Testis (tissue), 3 donors: ENCODE data around the gene TMEM120A. TPM values are rescaled to one million over a fixed set of nuclear protein-coding genes. Genes with fewer than 3 reads are reported as not detected.

Experiments used
- DNase-seq: peaks from one replicate; pipeline ENCODE4 v3.0.0-alpha.2; 2019
- H3K27ac ChIP-seq, 2 donors: fragments of 200-600 bp; sonication (generic); one replicate each; pipeline ENCODE4 v1.5.1; 2019
- H3K27me3 ChIP-seq: fragments of 200-600 bp; sonication (generic); one replicate; pipeline ENCODE4 v1.5.1; 2019
- H3K36me3 ChIP-seq: fragments of 200-600 bp; sonication (generic); one replicate; pipeline ENCODE4 v1.5.1; 2017; ENCODE audit warnings: low read depth; ENCODE audit errors: missing control alignments
- H3K4me1 ChIP-seq: fragments of 200-600 bp; sonication (generic); one replicate; pipeline ENCODE4 v1.5.1; 2019
- H3K4me3 ChIP-seq, 2 donors: fragments of 200-600 bp; sonication (generic); one replicate each; pipeline ENCODE4 v1.5.1; 2017 to 2019
- H3K9me3 ChIP-seq: fragments of 200-600 bp; sonication (generic); one replicate; pipeline ENCODE4 v1.5.1; 2017
- CTCF ChIP-seq, 3 experiments: fragments of 450-650 bp in 2 of 3; fragments of 200-600 bp in 1 of 3; sonication (generic) in 1 of 3; IDR thresholded peaks; one replicate each; pipeline ENCODE4 v1.5.1; 2016 to 2019; ENCODE audit warnings: antibody characterized with exemption in 3 of 3, mild to moderate bottlenecking in 2 of 3, moderate library complexity in 1 of 3
- POLR2A ChIP-seq: fragments of 450-650 bp; IDR thresholded peaks from one replicate; pipeline ENCODE4 v1.6.1; 2017; ENCODE audit warnings: antibody characterized with exemption, mild to moderate bottlenecking, moderate library complexity
- WGBS, 2 donors: methylation state at CpG; one replicate each; pipeline ENCODE4 v1.1.5; 2018; 5-methylcytosine and 5-hydroxymethylcytosine counted together
- intact Hi-C: fragments of 100-400 bp; cut with DNase I; formaldehyde crosslinking; loops from one replicate; pipeline ENCODE4 v1.15.1; 2023; ENCODE audit warnings: low total_unique reads
- polyA plus RNA-seq: library from polyadenylated mRNA; stranded (reverse); fragments of 350-450 nt; fragmentation: Illumina TruSeq; extraction: RNeasy Lipid Tissue Mini Kit (QIAGEN cat#74804); gene quantifications from one replicate; pipeline ENCODE4 v1.2.3, GENCODE V29; 2014; ENCODE audit warnings: low read depth, low replicate concordance; ENCODE audit not compliant: insufficient read depth
- total RNA-seq, 2 donors: library from RNA; depleted of rRNA; stranded (reverse); fragments of >200 nt; gene quantifications; one replicate each; pipeline ENCODE4 v1.2.3, GENCODE V29; 2016

TMEM120A gene
- total and polyA plus RNA-seq, 3 donors from 2014 or later = 85.9 to 270 (median 150) TPM

GRCh38 chr7:75987026-75987804 is 7.2 kb downstream of the TMEM120A start:
- 87 to 90% methylated on average over 21 to 29 of the region's 32 CpGs for WGBS, 2 donors
- intact Hi-C loops = no loop called here
- no peak for DNase-seq
- Histone ChIP-seq H3K4me3 (no peak overlapping the region), H3K4me1 (peaks cover 43% of the 10 kb centered on the region), H3K27ac (no peak overlapping the region), H3K27me3 (no peaks in the 10 kb centered on the region), H3K9me3 (no peaks in the 10 kb centered on the region), H3K36me3 (no peaks in the 10 kb centered on the region)
- TF ChIP-seq CTCF (IDR thresholded peaks at IDR 0.05) = no peak
- no peak for TF ChIP-seq POLR2A

- TF ChIP-seq POLR2A (no peak), CTCF (IDR thresholded peaks at IDR 0.05) (no peak)
- Histone ChIP-seq H3K4me1 (peaks cover 33% of the 10 kb centered on the region), H3K27me3 (no peaks in the 10 kb centered on the region), H3K36me3 (no peaks in the 10 kb centered on the region), H3K4me3 (no peak overlapping the region), H3K9me3 (no peaks in the 10 kb centered on the region), H3K27ac (peak overlapping the region; percentile 39)
- intact Hi-C loops = no loop called here
- no peak for DNase-seq
- 79 to 85% methylated on average over 10 to 20 of the region's 20 CpGs for WGBS, 2 donors
These were observed 8.1 kb downstream of the TMEM120A start for GRCh38 chr7:75986147-75986781.

DNA sequence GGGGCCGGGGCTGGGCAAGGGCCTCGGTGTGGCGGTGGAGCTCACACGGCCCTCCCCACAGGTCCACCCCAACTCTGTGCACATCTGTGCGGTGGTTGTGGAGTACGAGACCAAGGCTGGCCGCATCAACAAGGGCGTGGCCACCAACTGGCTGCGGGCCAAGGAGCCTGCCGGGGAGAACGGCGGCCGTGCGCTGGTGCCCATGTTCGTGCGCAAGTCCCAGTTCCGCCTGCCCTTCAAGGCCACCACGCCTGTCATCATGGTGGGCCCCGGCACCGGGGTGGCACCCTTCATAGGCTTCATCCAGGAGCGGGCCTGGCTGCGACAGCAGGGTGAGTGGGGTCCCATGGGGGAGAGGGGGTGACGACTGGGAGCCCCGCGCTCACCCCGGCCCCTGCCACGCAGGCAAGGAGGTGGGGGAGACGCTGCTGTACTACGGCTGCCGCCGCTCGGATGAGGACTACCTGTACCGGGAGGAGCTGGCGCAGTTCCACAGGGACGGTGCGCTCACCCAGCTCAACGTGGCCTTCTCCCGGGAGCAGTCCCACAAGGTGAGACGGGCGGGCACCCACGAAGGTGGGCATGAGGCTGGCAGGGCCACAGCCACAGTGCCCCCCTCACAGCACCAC is 8.8 kb downstream of the TMEM120A start:
- Histone ChIP-seq H3K27me3 (no peaks in the 10 kb centered on the region), H3K4me3 (no peak overlapping the region), H3K9me3 (no peaks in the 10 kb centered on the region), H3K36me3 (no peaks in the 10 kb centered on the region), H3K4me1 (peaks cover 28% of the 10 kb centered on the region), H3K27ac (peak overlapping the region; percentile 36 to 39)
- peak; percentile 86 for DNase-seq
- 40 to 46% methylated on average over 1 to 37 of the region's 41 CpGs for WGBS, 2 donors
- TF ChIP-seq CTCF (IDR thresholded peaks at IDR 0.05) (no peak), POLR2A (no peak)
- intact Hi-C loops = no loop called here

DNA sequence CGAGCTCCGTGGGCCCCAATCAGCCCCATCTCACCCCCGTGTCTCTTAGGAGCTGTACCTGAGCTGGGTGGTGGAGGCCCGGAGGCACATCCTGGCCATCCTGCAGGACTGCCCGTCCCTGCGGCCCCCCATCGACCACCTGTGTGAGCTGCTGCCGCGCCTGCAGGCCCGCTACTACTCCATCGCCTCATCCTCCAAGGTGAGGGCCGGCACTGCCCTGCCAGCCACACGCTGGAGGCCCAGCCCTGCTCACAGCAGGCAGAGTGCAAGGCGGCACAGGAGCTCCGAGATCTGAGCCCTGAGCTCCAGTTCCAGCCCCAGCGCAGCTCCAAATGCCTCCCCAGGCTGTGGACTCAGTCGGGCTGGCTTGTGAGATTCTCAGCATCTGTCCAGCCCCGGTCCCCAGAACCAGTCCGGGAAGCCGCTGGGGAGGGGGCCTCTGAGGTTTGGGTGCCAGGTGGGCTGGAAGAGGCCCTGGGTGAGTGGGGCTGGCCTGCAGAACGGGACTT is 9.3 kb downstream of the TMEM120A start:
- H3K9me3 ChIP-seq = no peaks in the 10 kb centered on the region
- no peak for TF ChIP-seq CTCF (IDR thresholded peaks at IDR 0.05)
- no peak for TF ChIP-seq POLR2A
- H3K36me3 ChIP-seq = no peaks in the 10 kb centered on the region
- DNase-seq = no peak
- 65 to 100% methylated on average over 1 to 20 of the region's 21 CpGs for WGBS, 2 donors
- H3K4me3 ChIP-seq = no peak overlapping the region
- H3K27ac ChIP-seq = peak overlapping the region in 1 of 2 donors; percentile 39
- peaks cover 25% of the 10 kb centered on the region for H3K4me1 ChIP-seq
- no peaks in the 10 kb centered on the region for H3K27me3 ChIP-seq
- intact Hi-C loops = no loop called here
